Heart left ventricle (tissue), 16 donors: ENCODE measurements around the gene ADAMTS3. TPM values are rescaled to one million over a fixed set of nuclear protein-coding genes. Genes with fewer than 3 reads are reported as not detected.

ENCODE experiments used
- ATAC-seq, 4 donors: fragments of 200-7000 bp; cut with Tn5 transposase; one replicate each; pipeline ENCODE4 v1.9.1; 2020 to 2022; ENCODE audit warnings: moderate library complexity in 4 of 4, mild to moderate bottlenecking in 3 of 4, moderate number of reproducible peaks in 1 of 4
- DNase-seq, 5 donors: peaks; one replicate each; pipeline ENCODE4 v3.0.0-alpha.2; 2020
- H3K27ac ChIP-seq, 12 donors: fragments of 200-600 bp; sonication (generic) in 4 of 12; one replicate each; pipeline versions ENCODE4 v1.5.0 to v1.8.0; 2016 to 2022; ENCODE audit warnings: mild to moderate bottlenecking in 2 of 12
- H3K27me3 ChIP-seq, 9 donors: fragments of 200-600 bp; sonication (generic) in 2 of 9; one replicate each; pipeline versions ENCODE4 v1.5.1 to v1.8.0; 2016 to 2022; ENCODE audit warnings: mild to moderate bottlenecking in 3 of 9
- H3K36me3 ChIP-seq, 9 donors: fragments of 200-600 bp; sonication (generic) in 2 of 9; one replicate each; pipeline versions ENCODE4 v1.5.0 to v1.8.0; 2018 to 2022; ENCODE audit warnings: mild to moderate bottlenecking in 2 of 9
- H3K4me1 ChIP-seq, 12 donors: fragments of 200-600 bp; sonication (generic) in 4 of 12; one replicate each; pipeline versions ENCODE4 v1.5.0 to v1.8.0; 2016 to 2022; ENCODE audit warnings: mild to moderate bottlenecking in 3 of 12
- H3K4me3 ChIP-seq, 12 donors: fragments of 200-600 bp; sonication (generic) in 4 of 12; one replicate each; pipeline versions ENCODE4 v1.5.0 to v1.8.0; 2017 to 2022; ENCODE audit warnings: mild to moderate bottlenecking in 9 of 12, moderate library complexity in 4 of 12
- H3K9me3 ChIP-seq, 12 donors: fragments of 200-600 bp; sonication (generic) in 4 of 12; one replicate each; pipeline versions ENCODE4 v1.5.0 to v1.8.0; 2016 to 2022; ENCODE audit warnings: mild to moderate bottlenecking in 1 of 12
- POLR2A ChIP-seq, 2 donors: fragments of 450-650 bp; IDR thresholded peaks; one replicate each; pipeline ENCODE4 v1.6.1; 2017; ENCODE audit warnings: antibody characterized with exemption in 2 of 2, mild to moderate bottlenecking in 2 of 2, moderate library complexity in 2 of 2
- WGBS, 4 donors: extraction: QIAGEN DNeasy Blood & Tissue Kit in 2 of 4; methylation state at CpG; one replicate each; pipeline versions ENCODE4 v1.1.5 to v1.1.7; 2013 to 2018; 5-methylcytosine and 5-hydroxymethylcytosine counted together
- intact Hi-C, 10 donors: fragments of 100-400 bp; cut with DNase I; formaldehyde crosslinking; loops; one replicate each; pipeline versions ENCODE4 v1.11.1 to v1.14.2; 2022
- polyA plus RNA-seq, 2 donors: library from polyadenylated mRNA; stranded (reverse); fragments of 200-250 nt; gene quantifications; one replicate each; pipeline ENCODE4 v1.2.3, GENCODE V29; 2013
- total RNA-seq, 9 donors: library from RNA; depleted of rRNA in 2 of 9; stranded (reverse); fragments of >200 nt in 2 of 9; fragmentation: NEBNext Ultra II Directional in 3 of 9; extraction: Animal tissue kit (Norgen Biotek cat#: 25700) in 3 of 9; gene quantifications; one replicate each; pipeline versions ENCODE4 v1.1.0 to v1.2.4, GENCODE V29; 2016 to 2023
- TF ChIP-seq, protein P1 (sequence below), 12 donors: fragments of 200-600 bp; sonication (generic) in 4 of 12; IDR thresholded peaks; one replicate each; pipeline versions ENCODE4 v1.5.0 to v1.8.0; 2018 to 2022; ENCODE audit warnings: antibody characterized with exemption in 12 of 12, mild to moderate bottlenecking in 5 of 12
- donor health status: ischemic (EF 13 %, LVEDD 7.1; RV severe dilation, severe dysfunction).
- donor health status: healthy with polysubstance abuse.
- donor health status: DM: no; HTN: yes; CAD: no.
- donor health status: DM: no; HTN: no; CAD: no.
- donor health status: ischemic (EF 25% LVEDD 6.9; RV normal size, moderate dysfunction).
- donor health status: ischemic (EF 25% LVEDD 5.7; RV mildly dilated, moderate dysfunction).
- donor health status: healthy.
- donor health status: DM: yes; HTN: yes; CAD: no.
- donor health status: ischemic (EF 35%, LVEDD 5.7; RV mildly dilated, moderate dysfunction).
- donor health status: nonischemic (EF 11% LVEDD 7.7; RV severe dilation, severe dysfunction).
- donor health status: DM: yes; HTN: yes; CAD: no.
- donor health status: PGD.
- donor health status: ischemic (EF 29% LVEDD 5.4; RV normal size, mild dysfunction).
- donor health status: nonischemic (EF 23%, LVEDD 6.1; RV moderate dilation, normal function).

The ADAMTS3 gene
- total and polyA plus RNA-seq, 11 donors: 0.08 to 3.3 (median 0.42) TPM; not detected in 1

DNA sequence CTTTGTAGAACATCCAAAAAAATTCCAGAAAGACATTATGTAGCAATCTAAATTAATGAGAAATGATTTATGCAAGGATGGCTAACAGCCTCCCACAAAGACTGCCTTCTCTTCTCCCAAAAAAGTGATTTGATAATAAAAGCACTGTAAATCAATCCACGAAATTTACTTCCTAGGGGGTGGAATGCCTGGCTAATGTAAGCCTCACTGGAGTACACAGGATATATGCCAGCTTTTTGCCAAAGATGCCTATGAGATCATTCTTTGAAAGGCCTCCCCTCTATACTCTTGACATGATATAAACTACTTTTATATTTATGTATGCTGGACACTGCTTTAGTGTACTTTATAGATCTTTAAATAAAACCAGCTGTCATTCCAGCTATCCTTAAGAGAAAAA is 211.1 kb downstream of the ADAMTS3 start:
- no peaks in the 10 kb centered on the region for H3K4me1 ChIP-seq
- no peaks in the 10 kb centered on the region for H3K36me3 ChIP-seq
- intact Hi-C loops: no loop called here
- H3K27me3 ChIP-seq: no peaks in the 10 kb centered on the region
- H3K4me3 ChIP-seq: no peak overlapping the region
- DNase-seq: no peak
- no peak for ATAC-seq
- WGBS, 4 donors: 59 to 69% (median 61%) methylated on average over 1 of the region's 1 CpG
- H3K27ac ChIP-seq: no peak overlapping the region
- TF ChIP-seq, protein P1, sequence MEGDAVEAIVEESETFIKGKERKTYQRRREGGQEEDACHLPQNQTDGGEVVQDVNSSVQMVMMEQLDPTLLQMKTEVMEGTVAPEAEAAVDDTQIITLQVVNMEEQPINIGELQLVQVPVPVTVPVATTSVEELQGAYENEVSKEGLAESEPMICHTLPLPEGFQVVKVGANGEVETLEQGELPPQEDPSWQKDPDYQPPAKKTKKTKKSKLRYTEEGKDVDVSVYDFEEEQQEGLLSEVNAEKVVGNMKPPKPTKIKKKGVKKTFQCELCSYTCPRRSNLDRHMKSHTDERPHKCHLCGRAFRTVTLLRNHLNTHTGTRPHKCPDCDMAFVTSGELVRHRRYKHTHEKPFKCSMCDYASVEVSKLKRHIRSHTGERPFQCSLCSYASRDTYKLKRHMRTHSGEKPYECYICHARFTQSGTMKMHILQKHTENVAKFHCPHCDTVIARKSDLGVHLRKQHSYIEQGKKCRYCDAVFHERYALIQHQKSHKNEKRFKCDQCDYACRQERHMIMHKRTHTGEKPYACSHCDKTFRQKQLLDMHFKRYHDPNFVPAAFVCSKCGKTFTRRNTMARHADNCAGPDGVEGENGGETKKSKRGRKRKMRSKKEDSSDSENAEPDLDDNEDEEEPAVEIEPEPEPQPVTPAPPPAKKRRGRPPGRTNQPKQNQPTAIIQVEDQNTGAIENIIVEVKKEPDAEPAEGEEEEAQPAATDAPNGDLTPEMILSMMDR (IDR thresholded peaks at IDR 0.05): no peak
- no peak for TF ChIP-seq POLR2A (IDR thresholded peaks at IDR 0.05)
- H3K9me3 ChIP-seq: no peaks in the 10 kb centered on the region

DNA sequence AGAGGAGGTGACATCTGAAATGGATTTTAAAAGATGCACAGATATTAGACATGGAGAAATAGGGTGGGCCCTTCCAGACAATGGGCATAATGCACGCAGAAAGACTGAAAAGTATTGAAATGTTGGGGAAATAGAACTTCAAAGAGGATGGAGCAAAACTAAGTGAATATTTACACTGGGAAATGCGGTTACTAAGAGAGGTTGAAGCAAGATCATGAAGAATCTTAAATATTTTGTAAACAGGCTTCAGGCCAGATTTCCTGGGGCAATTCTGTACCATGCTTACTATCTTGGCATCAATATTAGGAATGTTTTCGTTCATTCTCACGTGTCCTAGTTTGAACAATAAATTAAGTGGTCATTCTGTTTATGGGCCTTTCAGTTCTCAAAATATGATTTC is 216.3 kb downstream of the ADAMTS3 start:
- Histone ChIP-seq H3K4me1 (no peaks in the 10 kb centered on the region), H3K36me3 (no peaks in the 10 kb centered on the region), H3K27ac (no peak overlapping the region), H3K9me3 (no peaks in the 10 kb centered on the region), H3K4me3 (no peak overlapping the region), H3K27me3 (no peaks in the 10 kb centered on the region)
- ATAC-seq (no peak), DNase-seq (no peak)
- no peak for TF ChIP-seq POLR2A (IDR thresholded peaks at IDR 0.05)
- TF ChIP-seq, protein P1 (IDR thresholded peaks at IDR 0.05): no peak
- 85 to 89% (median 88%) methylated on average over 4 of the region's 4 CpGs for WGBS, 4 donors
- intact Hi-C loops: no loop called here

DNA sequence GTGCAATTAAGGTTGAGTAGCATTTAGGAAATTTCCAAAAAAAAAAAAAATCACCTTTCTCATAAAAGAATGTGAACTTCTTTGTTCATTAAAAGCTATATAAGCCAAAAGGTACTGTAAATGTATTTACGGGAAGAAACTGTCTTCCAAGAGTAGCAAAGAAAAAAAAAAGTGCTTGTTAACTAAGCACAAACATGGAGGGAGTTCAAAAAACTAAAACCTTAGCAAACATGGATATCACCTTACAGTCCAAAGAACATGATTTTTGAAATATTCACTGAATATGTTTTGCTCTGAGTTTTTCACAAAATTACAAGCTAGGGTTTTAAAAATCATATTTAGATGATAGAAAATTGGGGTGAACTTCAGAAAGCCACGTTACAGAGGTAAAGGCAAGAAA is 217.5 kb downstream of the ADAMTS3 start:
- no peaks in the 10 kb centered on the region for H3K27me3 ChIP-seq
- TF ChIP-seq, protein P1 (IDR thresholded peaks at IDR 0.05): no peak
- no peak for TF ChIP-seq POLR2A (IDR thresholded peaks at IDR 0.05)
- ATAC-seq: no peak
- H3K4me1 ChIP-seq: no peaks in the 10 kb centered on the region
- no peak overlapping the region for H3K4me3 ChIP-seq
- no peak overlapping the region for H3K27ac ChIP-seq
- intact Hi-C loops: no loop called here
- no peaks in the 10 kb centered on the region for H3K9me3 ChIP-seq
- WGBS, 4 donors: 85 to 92% (median 90%) methylated on average over 2 of the region's 2 CpGs
- DNase-seq: no peak
- H3K36me3 ChIP-seq: no peaks in the 10 kb centered on the region

DNA sequence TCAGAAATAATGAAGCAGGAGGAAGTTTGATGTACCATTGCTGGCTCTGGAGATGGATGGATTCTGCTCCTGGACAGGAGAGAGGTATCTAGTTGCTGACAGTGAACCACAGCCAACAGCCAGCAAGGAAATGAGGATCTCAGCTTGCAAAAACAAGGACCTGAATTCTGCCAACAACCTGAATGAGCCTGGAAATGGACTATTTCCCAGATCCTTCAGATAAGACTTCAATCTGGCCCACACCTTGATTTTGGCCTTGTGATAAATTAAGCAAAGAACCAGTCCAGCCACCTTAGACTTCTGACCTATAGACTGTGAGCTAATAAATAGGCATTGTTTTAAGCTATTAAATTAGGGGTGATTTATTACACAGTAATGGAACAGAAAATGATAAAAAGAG is 220.3 kb downstream of the ADAMTS3 start:
- H3K27me3 ChIP-seq: no peaks in the 10 kb centered on the region
- no peak overlapping the region for H3K4me3 ChIP-seq
- DNase-seq (no peak), ATAC-seq (no peak)
- no peaks in the 10 kb centered on the region for H3K9me3 ChIP-seq
- H3K36me3 ChIP-seq: no peaks in the 10 kb centered on the region
- intact Hi-C loops: no loop called here
- TF ChIP-seq POLR2A (IDR thresholded peaks at IDR 0.05): no peak
- TF ChIP-seq, protein P1 (IDR thresholded peaks at IDR 0.05): no peak
- no peaks in the 10 kb centered on the region for H3K4me1 ChIP-seq
- no peak overlapping the region for H3K27ac ChIP-seq
